Glomerular visceral epithelial cell (primary cell): Measurements from ENCODE around the gene COLEC11.
"Not testable (repeated sequence)": the region's sequence is repeated elsewhere in the genome, so short reads cannot be mapped to it uniquely, and the experiment has no call there.

Experiments
- DNase-seq: peaks from one replicate; pipeline ENCODE4 v3.0.0-alpha.2; 2016; ENCODE audit errors: extremely low spot score

COLEC11 gene

DNA sequence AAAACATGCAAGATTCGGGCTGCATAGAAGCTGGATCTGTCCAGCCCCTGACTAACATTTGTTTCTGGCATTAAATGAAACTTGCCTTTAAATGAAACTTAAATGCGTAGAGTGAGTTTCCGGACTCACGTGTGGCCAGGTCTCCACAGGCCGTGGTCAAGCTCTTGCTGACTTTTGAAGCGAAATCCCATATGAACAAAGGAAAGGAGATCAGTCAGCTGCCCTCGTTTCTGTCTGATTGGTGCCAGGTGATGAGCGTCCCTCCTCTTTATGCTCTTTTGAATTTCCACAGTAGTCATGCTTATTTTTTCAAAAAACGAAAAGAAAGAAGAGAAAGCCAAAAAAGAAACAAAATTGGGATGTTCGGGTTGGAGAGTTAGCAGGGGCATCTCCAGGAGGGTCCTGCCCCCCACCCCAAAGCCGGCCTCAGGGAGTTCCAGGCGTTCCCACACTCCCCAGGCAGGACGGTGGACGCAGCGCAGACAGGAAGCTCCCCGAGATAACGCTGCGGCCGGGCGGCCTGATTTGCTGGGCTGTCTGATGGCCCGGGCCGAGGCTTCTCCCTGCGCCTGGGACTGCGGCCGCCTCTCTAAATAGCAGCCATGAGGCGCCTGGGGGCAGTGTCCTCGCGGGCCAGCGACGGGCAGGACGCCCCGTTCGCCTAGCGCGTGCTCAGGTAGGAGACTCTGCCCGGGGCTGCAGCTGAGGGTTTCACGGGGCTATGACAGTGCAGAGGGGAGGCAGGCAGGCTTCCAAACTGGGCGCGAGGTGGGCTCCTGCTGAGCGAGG lies at the start of gene COLEC11:
TSS of gene COLEC11 (plus strand) at position 620 of the 789 bp plus-strand sequence. CDS start 9,229 bp downstream, outside the sequence.
- no peak for DNase-seq

DNA sequence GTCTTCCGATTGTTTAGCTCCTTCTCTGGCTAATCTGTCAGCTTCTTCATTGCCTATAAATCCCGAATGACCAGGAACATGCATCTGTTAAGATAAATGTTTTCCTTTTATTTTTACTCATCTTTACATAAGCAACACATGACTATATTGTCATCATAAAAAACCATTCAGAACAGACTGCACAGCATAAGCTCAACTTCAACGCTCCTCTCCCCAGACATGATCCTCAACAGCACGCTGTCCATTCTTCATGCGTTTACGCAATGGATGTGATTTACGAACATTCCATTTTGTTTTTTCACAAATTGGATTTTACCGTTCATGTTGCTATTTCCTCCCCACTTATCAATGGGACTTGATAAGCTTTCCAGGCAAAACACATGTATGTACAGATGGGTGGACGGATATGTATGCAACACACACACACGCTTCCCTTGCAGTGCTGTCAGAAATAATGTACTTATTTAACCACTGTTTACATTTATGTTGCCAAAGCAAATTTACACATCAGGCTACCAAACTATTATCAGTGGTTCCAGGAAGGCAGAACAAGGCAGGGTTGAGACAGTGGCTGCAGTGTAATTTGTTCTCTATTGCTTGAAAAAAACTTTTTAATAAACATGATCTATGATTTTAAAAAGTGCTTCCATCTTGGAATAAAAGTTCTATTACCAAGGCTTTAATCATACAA lies 49.0 kb upstream of the COLEC11 start:
- no peak for DNase-seq

DNA sequence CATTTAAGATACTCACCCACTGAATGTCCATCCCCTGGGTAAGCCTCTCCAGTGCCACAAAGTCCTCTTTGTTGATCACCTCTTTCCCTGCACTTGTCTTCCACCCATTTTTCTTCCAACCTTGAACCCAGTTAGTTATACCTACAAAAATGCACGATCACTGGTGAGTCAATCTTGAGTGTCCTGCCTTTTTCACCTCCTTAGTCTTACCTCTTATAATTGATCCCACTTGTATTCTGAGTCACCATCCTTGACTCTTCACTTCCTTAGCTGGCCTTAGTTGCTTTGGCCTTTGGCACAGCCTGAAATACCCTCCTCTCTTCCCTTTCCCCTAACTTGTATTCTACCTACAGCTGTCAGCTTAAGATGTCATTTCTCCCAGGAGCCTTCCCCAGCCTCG lies 47.0 kb upstream of the COLEC11 start:
- no peak for DNase-seq

DNA sequence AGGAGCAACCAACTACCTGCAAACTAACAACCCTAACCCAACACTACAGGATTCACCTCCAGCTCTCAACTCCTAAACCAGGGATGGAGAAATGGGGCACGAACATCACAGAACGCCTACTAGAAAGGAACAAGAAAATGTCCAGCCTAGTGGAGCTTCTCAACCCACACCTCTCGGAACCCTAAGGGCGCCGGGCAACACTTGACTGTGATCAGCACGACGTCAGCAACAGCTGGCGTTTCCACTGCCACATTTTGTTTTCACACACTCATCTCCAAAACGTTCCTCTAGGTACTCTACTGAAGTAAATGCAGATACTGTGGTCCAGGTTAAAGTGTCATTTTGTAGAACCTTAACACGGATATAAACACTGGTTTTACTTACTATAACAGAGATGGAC lies 41.0 kb upstream of the COLEC11 start:
- DNase-seq = no peak

DNA sequence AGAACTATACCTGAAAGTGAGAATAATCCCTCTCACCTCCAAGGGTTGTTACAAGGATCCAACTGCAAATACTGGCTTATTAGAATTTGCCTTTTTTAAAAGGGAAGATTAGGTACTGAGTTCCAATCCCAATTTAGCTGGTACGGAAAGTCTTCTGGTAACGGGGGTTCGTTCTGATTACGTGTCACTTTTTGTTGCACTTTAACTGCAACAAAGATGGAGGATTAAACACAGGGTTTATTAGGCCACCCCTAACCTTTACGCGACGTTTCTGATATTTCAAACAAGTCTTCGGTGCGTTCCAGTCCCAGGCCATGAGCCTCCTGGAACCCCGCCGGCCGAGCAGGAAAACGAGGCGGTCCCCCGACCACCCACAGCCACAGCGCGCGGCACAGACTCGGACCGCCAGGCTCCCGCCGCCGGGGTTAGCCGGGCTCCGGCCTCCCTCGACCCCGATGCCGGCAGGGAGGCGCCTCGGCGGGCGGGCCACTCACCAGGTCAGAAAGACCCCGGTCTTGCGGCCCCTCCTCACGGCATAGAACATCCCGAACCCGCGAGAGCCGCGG lies 37.2 kb upstream of the COLEC11 start:
- DNase-seq = no peak

DNA sequence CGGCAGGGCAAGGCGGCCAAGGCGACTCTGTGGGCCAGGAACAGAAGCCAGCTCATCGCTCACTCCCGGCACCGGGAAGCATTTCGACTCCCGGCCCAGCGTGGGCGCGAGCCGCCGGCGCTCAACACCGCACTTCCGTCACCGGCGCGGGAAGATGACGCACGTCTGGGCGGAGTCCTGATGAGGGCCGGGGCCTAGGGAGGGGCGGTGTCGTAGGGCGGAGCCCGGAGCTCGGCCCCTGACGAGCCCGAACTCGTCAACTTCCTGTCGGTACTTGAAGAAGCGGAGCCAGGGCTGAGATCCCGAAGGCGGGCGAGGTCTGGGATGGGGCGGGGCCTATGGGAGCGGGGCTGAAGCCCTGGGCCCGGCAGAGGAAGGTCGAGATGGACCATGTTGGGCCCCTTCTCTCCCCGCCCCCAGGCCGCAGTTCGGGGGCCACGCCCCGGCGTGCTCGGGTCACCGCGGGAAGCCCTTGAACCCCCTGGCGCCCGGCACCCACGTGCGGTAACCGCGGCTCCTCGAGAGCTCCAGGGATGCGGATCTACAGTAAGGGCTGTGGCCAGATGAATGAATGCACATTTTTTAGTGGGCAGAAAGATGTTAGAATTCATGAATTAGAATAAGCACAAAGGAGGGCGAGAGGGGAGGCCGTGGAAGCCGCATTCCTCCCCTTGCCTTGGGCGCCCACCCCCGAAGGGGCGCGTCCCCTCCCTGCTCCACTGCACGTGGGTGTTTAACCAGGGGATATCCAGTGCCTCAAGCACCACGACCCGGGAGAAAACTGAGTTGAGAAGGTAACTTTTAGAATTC lies 36.5 kb upstream of the COLEC11 start, which contains the start of gene RNASEH1:
TSS of gene RNASEH1 (minus strand) at position 129 of the 810 bp plus-strand sequence. CDS start at position 56, 73 bp downstream.
- DNase-seq = peak; percentile 98

DNA sequence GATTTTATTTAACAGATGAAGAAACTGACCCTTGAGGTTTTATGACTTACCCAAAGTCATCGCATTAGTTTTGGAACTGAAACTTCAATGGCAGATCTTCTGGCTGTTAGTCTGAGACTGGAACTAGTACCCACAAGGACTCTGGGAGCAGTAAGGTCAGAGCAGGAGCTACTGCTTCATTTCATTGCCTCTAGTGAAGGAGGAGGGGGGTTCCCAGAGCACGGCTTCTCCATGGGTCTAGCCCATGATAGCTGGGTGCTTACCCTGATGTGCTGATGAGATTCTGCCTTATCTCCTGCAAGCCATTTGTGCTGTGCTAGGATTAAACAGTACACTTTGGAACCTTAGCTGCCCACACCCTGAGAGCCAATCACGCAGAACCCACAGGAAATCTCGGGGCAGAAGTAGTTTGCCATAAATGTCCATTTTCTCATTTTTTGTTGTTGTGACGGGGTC lies 31.4 kb upstream of the COLEC11 start:
- DNase-seq = no peak

DNA sequence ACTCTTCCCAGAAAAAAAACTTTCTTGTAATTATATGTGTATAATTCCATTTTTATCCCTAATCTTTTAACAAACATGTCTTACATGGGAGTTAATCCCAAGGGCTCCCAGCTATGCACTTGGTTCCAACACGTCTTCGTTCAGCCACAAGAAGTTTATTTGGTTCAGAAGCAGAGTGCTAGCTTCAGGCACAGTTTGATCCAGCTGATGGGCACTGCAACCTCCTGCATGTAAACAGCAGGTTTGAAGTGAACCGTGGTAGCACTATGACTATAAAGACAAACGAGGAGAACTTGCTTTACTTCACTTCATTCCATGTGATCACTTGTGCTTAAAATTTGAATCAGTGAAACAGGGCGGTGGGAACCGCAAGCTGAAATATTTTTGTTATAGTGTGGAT lies 29.8 kb upstream of the COLEC11 start:
- DNase-seq = no peak

DNA sequence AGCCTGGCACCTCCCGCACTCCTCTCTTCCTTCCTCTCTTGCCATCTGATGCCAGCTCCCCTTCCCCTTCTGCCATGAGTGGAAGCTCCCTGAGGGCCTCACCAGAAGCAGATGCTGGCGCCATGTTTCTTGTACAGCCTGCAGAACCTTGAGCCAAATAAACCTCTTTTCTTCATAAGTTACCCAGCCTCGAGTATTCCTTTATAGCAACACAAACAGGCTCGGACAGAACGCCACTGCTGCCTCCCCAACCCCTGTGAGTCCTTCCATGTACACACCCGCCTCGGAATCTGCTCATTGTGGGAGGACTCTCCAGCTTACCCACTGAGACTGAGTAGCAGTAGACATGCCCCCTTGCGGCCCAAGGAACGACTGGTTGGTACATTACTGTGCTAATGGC lies 28.1 kb upstream of the COLEC11 start:
- DNase-seq = no peak

DNA sequence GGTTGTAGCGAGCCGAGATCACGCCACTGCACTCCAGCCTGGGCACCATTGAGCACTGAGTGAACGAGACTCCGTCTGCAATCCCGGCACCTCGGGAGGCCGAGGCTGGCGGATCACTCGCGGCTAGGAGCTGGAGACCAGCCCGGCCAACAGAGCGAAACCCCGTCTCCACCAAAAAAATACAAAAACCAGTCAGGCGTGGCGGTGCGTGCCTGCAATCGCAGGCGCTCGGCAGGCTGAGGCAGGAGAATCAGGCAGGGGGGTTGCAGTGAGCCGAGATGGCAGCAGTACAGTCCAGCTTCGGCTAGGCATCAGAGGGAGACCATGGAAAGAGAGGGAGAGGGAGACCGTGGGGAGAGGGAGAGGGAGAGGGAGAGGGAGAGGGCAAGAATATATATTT lies 25.3 kb upstream of the COLEC11 start:
- not testable (repeated sequence) for DNase-seq

DNA sequence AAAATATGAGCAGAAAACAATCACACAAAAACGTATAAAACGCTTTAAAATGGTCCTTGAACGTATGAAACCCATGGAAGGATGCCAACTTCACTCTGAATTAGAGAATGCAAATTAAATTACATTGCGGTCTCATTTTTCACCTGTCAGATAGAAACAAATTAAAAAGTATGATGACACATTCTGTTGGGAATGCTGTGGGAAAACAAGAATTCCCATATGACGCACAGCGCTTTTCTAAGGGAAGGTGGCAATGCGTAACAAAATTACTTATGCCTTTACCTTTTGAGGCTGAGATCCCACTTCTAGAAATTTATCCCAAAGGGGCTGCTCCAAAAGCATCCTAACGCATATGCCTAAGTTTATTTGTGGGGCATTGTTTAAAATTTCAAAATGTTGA lies 23.6 kb upstream of the COLEC11 start:
- DNase-seq = peak; percentile 37

DNA sequence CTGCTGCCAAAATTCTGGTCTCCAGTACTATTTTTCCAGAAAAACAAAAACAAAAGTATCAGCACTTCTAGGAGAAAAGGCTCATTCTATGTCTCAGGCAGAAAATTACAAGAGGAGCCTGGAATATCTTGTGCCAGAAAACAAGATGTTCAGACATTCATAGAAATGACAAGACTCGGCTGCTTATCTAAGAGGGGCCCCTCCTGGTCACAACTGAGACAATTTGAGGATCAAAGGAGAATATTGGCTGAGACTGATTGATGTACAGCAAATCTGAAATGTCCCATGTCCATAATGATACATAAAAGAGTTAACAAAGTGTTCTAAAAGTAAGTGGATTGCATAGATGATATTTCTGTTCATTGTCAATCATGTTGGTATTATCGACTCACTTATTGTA lies 22.3 kb upstream of the COLEC11 start:
- no peak for DNase-seq

DNA sequence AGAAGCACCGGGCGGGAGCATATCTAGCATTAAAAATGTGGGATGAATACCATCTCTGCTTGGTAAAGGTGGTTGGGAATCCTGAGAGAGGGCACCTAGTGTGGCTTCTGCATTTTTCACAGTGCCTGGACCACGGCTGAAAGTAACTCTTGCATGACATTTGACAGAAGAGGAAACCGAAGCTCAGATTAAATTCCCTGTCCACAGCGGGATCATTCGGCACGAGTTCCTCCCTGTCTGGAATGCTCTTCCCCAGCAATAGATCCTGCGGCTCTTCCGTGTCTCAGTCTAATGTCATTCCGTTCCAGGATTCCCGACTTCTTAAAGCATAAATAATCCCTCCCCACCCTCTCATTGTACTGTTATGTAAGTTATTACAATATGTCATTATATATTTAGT lies 20.8 kb upstream of the COLEC11 start:
- no peak for DNase-seq

DNA sequence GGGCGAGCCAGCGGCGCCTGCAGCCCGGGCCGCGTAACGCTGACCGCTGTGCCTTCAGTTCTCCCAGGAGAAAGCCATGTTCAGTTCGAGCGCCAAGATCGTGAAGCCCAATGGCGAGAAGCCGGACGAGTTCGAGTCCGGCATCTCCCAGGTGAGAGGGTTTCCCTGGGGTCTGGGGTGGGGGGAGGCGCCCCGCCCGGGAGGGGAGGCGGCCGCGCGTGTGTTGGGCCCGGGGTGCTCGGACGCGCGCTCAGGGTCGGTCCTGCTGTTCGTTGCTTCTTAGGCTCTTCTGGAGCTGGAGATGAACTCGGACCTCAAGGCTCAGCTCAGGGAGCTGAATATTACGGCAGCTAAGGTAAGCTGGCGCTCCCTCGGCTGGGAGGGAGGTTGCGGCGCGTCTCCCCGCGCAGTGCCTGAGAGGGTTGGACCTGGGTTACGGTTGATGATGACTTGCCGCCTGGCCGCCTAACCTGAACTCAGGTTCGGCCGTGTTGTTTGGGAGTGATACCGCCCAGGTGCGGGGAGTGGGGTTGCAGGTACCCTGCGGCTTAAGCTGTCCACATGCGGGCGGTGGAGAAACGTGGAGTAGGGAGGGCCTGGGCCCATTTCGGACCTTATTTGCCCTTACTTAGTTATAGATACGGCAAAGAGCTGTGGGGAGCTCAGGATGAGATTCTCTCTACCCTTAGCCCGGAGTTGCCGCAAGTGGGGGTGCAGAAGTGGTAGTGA lies 19.2 kb upstream of the COLEC11 start:
- peak; percentile 9 for DNase-seq

DNA sequence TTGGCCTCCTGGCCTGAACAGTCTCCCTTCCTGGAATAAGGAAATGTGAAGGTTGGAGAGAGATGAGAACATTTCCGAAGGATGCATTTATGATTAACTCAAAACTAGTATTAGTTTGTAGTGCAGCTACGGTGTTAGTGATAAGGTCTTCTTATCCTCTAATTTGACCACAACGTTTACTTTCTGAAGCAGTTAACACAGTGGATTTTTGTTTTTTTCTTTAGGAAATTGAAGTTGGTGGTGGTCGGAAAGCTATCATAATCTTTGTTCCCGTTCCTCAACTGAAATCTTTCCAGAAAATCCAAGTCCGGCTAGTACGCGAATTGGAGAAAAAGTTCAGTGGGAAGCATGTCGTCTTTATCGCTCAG lies 18.7 kb upstream of the COLEC11 start:
- DNase-seq = not testable (repeated sequence)

DNA sequence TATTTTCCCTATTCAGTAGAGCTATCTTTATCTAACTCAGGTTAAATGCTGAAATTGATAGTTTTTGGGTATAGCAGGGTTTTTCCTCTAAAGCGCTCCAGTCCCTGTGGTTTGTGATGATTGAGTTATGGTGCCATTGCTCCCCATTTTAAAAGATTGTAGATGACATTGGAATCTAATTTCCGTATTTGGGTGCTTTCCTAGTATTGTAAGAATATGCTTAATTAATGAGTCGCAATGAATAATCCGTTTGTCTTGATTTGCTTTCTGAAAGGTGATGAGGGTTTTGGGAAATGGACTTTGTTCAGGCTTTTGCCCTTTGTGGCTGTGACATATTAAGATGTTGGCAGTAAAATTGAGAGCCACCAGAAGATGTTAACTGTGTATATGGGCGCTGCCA lies 15.9 kb upstream of the COLEC11 start:
- no peak for DNase-seq

DNA sequence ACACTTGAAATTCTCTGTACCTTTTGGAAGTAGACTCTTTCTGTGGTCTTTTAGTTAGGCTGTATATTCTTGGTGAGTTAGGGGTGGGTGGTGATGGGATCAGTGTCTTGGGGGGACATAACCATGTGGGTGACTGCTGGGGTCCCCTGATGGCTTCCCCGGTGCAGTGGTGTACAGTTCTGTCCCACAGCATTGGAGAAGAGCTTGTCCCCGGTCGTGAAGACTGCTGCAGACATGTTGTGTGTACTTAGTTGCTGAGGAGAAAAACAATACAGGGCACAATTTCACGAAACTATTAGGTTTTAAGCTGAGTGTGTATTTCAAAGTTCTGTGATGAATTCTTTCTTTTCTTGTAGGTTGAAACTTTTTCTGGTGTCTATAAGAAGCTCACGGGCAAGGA lies 14.5 kb upstream of the COLEC11 start:
- no peak for DNase-seq

DNA sequence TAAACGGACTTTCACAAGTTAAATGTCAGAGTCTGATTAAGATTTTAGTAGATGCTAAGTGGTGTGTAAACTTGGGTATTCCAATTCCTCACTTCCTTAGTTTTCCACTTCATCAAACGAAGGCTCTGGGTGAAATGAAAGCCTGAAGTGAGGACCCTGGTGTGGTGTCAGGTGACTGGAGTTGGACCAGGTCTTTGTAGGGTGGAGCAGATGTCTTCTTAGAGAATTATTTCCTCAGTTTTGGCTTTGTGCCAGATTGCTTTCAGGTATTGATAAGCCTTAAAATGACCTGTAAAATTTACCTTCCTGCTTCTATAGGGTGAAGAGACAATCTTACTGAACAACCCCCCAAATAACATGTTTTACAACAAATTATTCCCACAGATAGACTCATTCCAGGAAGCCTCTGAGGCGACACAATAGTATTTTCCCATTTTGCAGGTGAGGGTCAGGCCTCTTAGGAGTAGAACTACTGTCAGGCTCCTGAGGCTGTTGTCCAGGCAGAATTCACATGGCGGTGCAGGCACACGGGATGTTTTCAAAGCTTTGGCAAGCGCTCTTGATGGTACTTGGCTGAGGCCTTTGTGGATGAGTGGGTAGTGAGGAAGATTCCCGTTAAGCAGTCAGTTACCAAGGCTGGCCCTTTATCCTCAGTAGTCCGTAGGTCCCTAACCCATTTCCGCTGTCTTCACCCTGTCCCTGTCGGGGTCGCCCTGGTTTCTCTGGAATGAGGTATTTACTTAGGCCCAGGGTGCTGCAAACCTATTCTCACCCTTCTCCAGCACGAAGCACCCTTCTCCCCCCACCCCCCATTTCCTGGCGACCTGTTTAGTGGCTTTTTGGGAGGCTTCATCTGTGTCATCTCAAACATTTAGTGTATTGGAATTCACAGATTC lies 13.3 kb upstream of the COLEC11 start:
- no peak for DNase-seq

DNA sequence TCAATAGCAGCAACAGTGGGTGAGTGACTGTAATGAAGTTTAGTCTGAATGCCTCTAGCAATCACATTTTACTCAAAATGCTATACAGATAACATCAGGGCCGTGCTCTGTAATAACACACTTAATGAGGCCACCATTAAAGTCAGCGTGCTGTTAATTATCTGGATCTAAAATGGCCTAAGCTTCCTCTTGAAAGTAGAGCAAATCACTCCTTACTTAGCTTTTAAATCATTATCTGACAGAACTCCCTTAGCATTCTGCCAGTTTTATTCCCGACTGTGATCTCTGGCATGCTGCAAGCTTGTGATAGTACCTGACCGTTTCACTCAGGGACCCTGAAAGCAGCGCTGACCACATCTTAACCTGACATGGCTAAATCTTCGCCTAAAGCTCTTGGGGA lies 10.8 kb upstream of the COLEC11 start:
- DNase-seq = no peak

DNA sequence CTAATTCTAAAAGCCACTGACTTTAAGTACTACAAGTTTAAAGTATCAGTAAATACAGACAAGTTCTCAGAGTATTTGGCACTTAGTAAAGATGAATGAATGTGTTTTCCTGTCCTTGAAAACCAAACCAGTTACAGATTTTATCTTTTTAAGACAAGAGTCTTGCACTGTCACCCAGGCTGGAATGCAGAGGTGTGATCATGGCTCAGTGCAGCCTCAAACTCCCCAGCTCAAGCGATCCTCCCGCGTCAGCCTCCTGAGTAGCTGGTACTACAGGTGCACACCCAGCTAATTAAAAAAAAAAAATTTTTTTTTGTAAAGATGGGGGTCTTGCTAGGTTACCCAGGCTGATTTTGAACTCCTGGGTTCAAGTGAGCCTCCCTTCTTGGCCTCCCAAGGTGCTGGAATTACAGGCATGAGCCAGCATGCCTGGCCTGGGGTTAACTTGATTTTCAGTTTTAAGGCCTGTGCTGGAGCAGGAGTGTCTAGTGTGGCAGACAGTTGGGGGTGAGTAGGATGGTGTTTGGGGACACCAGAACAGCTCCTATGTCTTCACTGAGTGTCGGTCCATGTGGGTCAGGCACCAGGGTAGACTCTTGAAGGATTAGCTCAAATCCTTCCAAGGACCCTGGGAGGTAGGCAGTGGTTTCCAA lies 10.2 kb upstream of the COLEC11 start:
- DNase-seq = no peak
